GM12873 (cell line): ENCODE measurements around the gene SMYD2.

ENCODE experiments used
- CTCF ChIP-seq: IDR thresholded peaks from 2 replicates; pipeline ENCODE4 v1.5.1; 2012; ENCODE audit warnings: low read depth, mild to moderate bottlenecking, moderate library complexity, low read length, control low read depth; ENCODE audit not compliant: insufficient read depth; ENCODE audit errors: missing control alignments

Gene SMYD2

GRCh38 chr1:214328770-214329469 is 48.0 kb downstream of the SMYD2 start:
- TF ChIP-seq CTCF, result peak; percentile 97

GRCh38 chr1:214329470-214330220 is 48.7 kb downstream of the SMYD2 start:
- no peak for TF ChIP-seq CTCF

GRCh38 chr1:214330222-214330621 is 49.3 kb downstream of the SMYD2 start:
- TF ChIP-seq CTCF, result no peak

- no peak for TF ChIP-seq CTCF
Observed at GRCh38 chr1:214330715-214331114, 49.8 kb downstream of the SMYD2 start.

- no peak for TF ChIP-seq CTCF
Observed at GRCh38 chr1:214331180-214331579, 50.2 kb downstream of the SMYD2 start.

GRCh38 chr1:214331827-214332423 is 51.0 kb downstream of the SMYD2 start:
- TF ChIP-seq CTCF, result peak; percentile 95
